Measurements from ENCODE around the gene GYPC. TPM values are rescaled to one million over a fixed set of nuclear protein-coding genes. Genes with fewer than 3 reads are reported as not detected.

GYPC gene
- total RNA-seq, 4 donors from 2014 or later = 91.5 to 146 (median 126) TPM

GRCh38 chr2:126732682-126733245, 76.8 kb downstream of the GYPC start:
- TF ChIP-seq CTCF (IDR thresholded peaks at IDR 0.05; ENCODE audit: low read depth) = no peak

- no peak for TF ChIP-seq CTCF (IDR thresholded peaks at IDR 0.05; ENCODE audit: low read depth)
Measured at GRCh38 chr2:126733795-126734194, 77.8 kb downstream of the GYPC start.

GRCh38 chr2:126736133-126736874, 80.3 kb downstream of the GYPC start:
- no peak for TF ChIP-seq CTCF (IDR thresholded peaks at IDR 0.05; ENCODE audit: low read depth)

DNA sequence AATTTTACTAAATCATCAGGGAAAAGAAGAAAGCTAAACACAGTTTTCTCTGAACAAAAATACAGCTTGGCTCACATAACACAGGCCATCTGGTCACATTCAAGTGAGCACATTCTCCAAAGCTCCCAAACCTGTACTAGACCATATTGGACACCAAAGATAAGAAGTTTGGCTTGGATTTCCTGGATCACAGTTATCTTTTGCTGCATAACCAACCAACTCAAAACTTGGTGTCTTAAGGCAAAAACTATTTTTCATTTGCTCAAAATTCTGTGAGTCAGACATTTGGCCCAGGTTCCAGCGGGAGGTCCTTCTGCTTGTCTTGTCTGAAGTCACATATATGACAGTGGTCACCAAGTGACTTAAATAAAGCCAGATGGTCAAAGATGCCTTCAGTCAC, 83.2 kb downstream of the GYPC start:
- no peak for TF ChIP-seq CTCF (IDR thresholded peaks at IDR 0.05; ENCODE audit: low read depth)

DNA sequence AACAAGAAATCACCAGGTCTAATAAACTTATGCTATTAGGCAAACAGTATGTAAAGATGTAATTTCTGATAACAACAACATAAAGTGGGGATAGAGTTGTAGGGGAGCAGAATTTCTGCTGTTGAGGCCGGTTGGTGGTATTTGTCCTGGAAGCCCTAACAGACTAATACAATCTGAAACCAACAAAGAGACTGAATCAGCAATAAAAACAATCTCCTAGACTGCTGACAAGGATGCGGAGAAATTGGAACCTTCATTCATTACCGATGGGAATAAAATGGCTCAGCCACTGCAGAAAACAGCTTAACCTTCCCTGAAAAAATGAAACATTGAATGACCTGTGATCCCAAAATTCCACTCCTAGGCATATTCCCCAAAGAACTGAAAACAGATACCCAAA, 88.7 kb downstream of the GYPC start:
- no peak for TF ChIP-seq CTCF (IDR thresholded peaks at IDR 0.05; ENCODE audit: low read depth)

Small RNAs within 50 kb of the gene (small RNA-seq; reads per million reads assigned to genes)
- gene RNU6-675P = not detected

Other genes starting within 250 kb of the GYPC start
- gene TEX51, start 242.7 kb downstream of the GYPC start, total RNA-seq = not detected